Measurements from ENCODE around the gene D2HGDH. TPM values are rescaled to one million over a fixed set of nuclear protein-coding genes. Genes with fewer than 3 reads are reported as not detected.
"Not testable (repeated sequence)": the region's sequence is repeated elsewhere in the genome, so short reads cannot be mapped to it uniquely, and the experiment has no call there.

Gene D2HGDH
- total RNA-seq, 1 experiment from 2014 or later: 53.3 TPM

- Mint-ChIP-seq H3K9me3 (ENCODE audit: low read depth, unreplicated experiment) (no peaks in the 10 kb centered on the region), H3K27ac (ENCODE audit: unreplicated experiment) (no peak overlapping the region), H3K4me3 (ENCODE audit: low read depth, unreplicated experiment) (no peak overlapping the region), H3K4me1 (ENCODE audit: low read depth, unreplicated experiment) (peaks cover 9% of the 10 kb centered on the region), H3K27me3 (ENCODE audit: unreplicated experiment) (no peaks in the 10 kb centered on the region), H3K36me3 (ENCODE audit: insufficient read depth, unreplicated experiment) (peaks cover 7% of the 10 kb centered on the region)
- DNase-seq: no peak
- CTCF ChIA-PET: interaction anchor here (0.6 kb wide), 1 partner anchor 80 kb away, joined by 5 read pairs; no protein-coding TSS in a partner anchor
- intact Hi-C loops (cut with micrococcal nuclease; ENCODE audit: unreplicated experiment): no loop called here
- BruUV-seq (replicated peaks): no TSS peak
- no peak for TF ChIP-seq CTCF (IDR thresholded peaks at IDR 0.05; ENCODE audit: unreplicated experiment)
These were observed 43.5 kb downstream of the D2HGDH start for GRCh38 chr2:241777686-241778627.

GRCh38 chr2:241780939-241781569, 46.6 kb downstream of the D2HGDH start:
- TF ChIP-seq CTCF (IDR thresholded peaks at IDR 0.05; ENCODE audit: unreplicated experiment): no peak
- Mint-ChIP-seq H3K27ac (ENCODE audit: unreplicated experiment) (no peak overlapping the region), H3K27me3 (ENCODE audit: unreplicated experiment) (peaks cover 7% of the 10 kb centered on the region), H3K36me3 (ENCODE audit: insufficient read depth, unreplicated experiment) (peaks cover 7% of the 10 kb centered on the region), H3K4me3 (ENCODE audit: low read depth, unreplicated experiment) (no peak overlapping the region), H3K4me1 (ENCODE audit: low read depth, unreplicated experiment) (no peaks in the 10 kb centered on the region), H3K9me3 (ENCODE audit: low read depth, unreplicated experiment) (no peaks in the 10 kb centered on the region)
- intact Hi-C loops (cut with micrococcal nuclease; ENCODE audit: unreplicated experiment): no loop called here
- no TSS peak for BruUV-seq (replicated peaks)
- CTCF ChIA-PET: no interaction called here
- no peak for DNase-seq

- BruUV-seq (replicated peaks); DNase-seq; CTCF ChIA-PET; intact Hi-C loops (cut with micrococcal nuclease; ENCODE audit: unreplicated experiment); H3K4me1 Mint-ChIP-seq (ENCODE audit: low read depth, unreplicated experiment); H3K27ac Mint-ChIP-seq (ENCODE audit: unreplicated experiment); H3K4me3 Mint-ChIP-seq (ENCODE audit: low read depth, unreplicated experiment); H3K36me3 Mint-ChIP-seq (ENCODE audit: insufficient read depth, unreplicated experiment); H3K9me3 Mint-ChIP-seq (ENCODE audit: low read depth, unreplicated experiment): not testable (repeated sequence)
- peaks cover 17% of the 10 kb centered on the region for H3K27me3 Mint-ChIP-seq (ENCODE audit: unreplicated experiment)
These were observed 47.6 kb downstream of the D2HGDH start for GRCh38 chr2:241782053-241782452.

- no peak overlapping the region for H3K27ac Mint-ChIP-seq (ENCODE audit: unreplicated experiment)
- TF ChIP-seq CTCF (IDR thresholded peaks at IDR 0.05; ENCODE audit: unreplicated experiment): no peak
- BruUV-seq (replicated peaks): no TSS peak
- peaks cover 70% of the 10 kb centered on the region for H3K27me3 Mint-ChIP-seq (ENCODE audit: unreplicated experiment)
- intact Hi-C loops (cut with micrococcal nuclease; ENCODE audit: unreplicated experiment): no loop called here
- no peaks in the 10 kb centered on the region for H3K36me3 Mint-ChIP-seq (ENCODE audit: insufficient read depth, unreplicated experiment)
- CTCF ChIA-PET: no interaction called here
- H3K4me1 Mint-ChIP-seq (ENCODE audit: low read depth, unreplicated experiment): no peaks in the 10 kb centered on the region
- no peak for DNase-seq
- H3K9me3 Mint-ChIP-seq (ENCODE audit: low read depth, unreplicated experiment): no peaks in the 10 kb centered on the region
- H3K4me3 Mint-ChIP-seq (ENCODE audit: low read depth, unreplicated experiment): no peak overlapping the region
These were observed 53.7 kb downstream of the D2HGDH start for GRCh38 chr2:241788135-241788534.
